HG02798 (cell line): ENCODE results near the gene TNN.

ENCODE experiments used
- ATAC-seq: cut with Tn5 transposase; IDR thresholded peaks from one replicate; pipeline ENCODE4 v1.9.1; 2021; ENCODE audit warnings: mild to moderate bottlenecking; ENCODE audit not compliant: unreplicated experiment, poor library complexity

TNN gene

GRCh38 chr1:175062858-175063257 is 4.8 kb upstream of the TNN start:
- ATAC-seq = no peak

GRCh38 chr1:175070818-175071217 is 3.2 kb downstream of the TNN start:
- ATAC-seq = no peak

GRCh38 chr1:175071276-175071943 is 3.8 kb downstream of the TNN start:
- no peak for ATAC-seq

- peak; percentile 77 for ATAC-seq
These were observed 4.7 kb downstream of the TNN start for GRCh38 chr1:175072099-175072951.

GRCh38 chr1:175073061-175073460 is 5.4 kb downstream of the TNN start:
- no peak for ATAC-seq

- ATAC-seq = no peak
These were observed 6.0 kb downstream of the TNN start for GRCh38 chr1:175073633-175074032.

- ATAC-seq = peak; percentile 46
These were observed 8.2 kb downstream of the TNN start for GRCh38 chr1:175075572-175076568.

- ATAC-seq = no peak
These were observed 9.9 kb downstream of the TNN start for GRCh38 chr1:175077356-175078030.

GRCh38 chr1:175078629-175079028 is 11.0 kb downstream of the TNN start:
- no peak for ATAC-seq

- no peak for ATAC-seq
These were observed 11.7 kb downstream of the TNN start for GRCh38 chr1:175079338-175079737.

- no peak for ATAC-seq
These were observed 12.4 kb downstream of the TNN start for GRCh38 chr1:175080030-175080429.

- ATAC-seq = no peak
These were observed 14.3 kb downstream of the TNN start for GRCh38 chr1:175081983-175082382.

GRCh38 chr1:175088525-175088951 is 20.9 kb downstream of the TNN start:
- no peak for ATAC-seq

GRCh38 chr1:175089136-175089718 is 21.6 kb downstream of the TNN start:
- ATAC-seq = no peak

- ATAC-seq = no peak
These were observed 23.1 kb downstream of the TNN start for GRCh38 chr1:175090780-175091179.

GRCh38 chr1:175094626-175095025 is 27.0 kb downstream of the TNN start:
- no peak for ATAC-seq

GRCh38 chr1:175095069-175095468 is 27.4 kb downstream of the TNN start:
- no peak for ATAC-seq

- no peak for ATAC-seq
These were observed 28.5 kb downstream of the TNN start for GRCh38 chr1:175095978-175096607.

- ATAC-seq = no peak
These were observed 29.7 kb downstream of the TNN start for GRCh38 chr1:175097361-175097760.
